Urothelium cell line (cell line): ENCODE data around the gene TXNDC2.

Experiments used
- DNase-seq: peaks from one replicate; pipeline ENCODE4 v3.0.0; 2011; ENCODE audit warnings: low spot score, mixed read lengths
- FAIRE-seq: peaks from 2 replicates; lab custom pipeline; 2011; peaks lifted over from hg19 to GRCh38; lab: Jason Lieb, UNC

The TXNDC2 gene

DNA sequence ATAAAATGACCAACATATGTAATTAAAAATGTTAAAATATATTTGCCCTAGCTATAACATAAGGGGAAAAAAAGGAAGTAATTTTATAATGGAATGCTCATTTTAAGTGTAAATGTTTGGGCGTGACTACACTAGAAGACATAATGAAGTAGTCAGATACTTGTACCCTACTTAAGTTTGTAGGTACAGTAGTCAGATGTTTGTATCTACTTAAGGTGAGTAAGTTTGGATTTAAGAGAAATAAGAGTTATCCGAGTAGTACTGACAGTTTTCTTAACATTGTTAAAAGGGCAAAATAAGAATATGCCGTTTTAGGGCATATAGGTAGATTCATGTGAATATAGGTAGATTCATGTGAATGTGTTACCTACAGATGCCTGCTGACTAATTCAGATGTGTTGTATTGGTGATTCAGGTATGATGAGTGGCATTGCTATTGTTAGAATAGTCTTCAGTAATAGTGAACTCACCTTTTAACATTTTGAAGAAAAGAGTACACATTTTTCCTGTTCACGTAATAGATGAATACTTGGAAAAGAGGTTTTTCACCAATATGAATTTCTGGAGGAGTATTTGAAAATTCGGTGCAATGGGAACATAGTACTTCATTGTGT lies 43.0 kb downstream of the TXNDC2 start:
- FAIRE-seq (peak; percentile 70), DNase-seq (no peak)

DNA sequence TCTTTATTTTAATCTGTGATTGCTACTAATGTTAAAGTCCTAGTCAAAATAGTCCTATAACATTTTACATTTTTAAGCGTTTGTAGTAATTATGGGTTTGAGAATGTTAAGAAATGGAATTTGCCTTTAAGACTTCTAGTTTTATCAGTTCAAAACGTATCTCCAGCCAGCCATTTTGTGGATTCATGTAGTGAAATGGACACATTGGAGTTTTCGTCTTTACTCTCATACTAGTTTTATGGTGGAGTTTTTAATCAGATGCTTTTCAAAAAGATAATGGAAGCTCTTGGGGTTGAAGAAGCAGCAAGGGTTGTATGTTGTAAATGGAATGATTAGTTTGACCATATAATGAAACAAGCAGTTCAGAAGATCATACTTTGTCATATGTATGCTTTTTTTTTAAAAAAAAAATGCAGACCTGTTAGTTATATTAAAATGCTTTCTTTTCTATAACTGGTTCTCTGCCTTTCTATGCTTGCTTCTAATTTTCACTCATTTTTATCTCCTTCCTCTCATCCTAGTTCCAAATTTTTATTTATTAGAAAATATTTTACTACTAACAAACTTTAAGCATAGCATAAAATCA lies 44.6 kb downstream of the TXNDC2 start:
- FAIRE-seq, result no peak
- DNase-seq, result no peak

DNA sequence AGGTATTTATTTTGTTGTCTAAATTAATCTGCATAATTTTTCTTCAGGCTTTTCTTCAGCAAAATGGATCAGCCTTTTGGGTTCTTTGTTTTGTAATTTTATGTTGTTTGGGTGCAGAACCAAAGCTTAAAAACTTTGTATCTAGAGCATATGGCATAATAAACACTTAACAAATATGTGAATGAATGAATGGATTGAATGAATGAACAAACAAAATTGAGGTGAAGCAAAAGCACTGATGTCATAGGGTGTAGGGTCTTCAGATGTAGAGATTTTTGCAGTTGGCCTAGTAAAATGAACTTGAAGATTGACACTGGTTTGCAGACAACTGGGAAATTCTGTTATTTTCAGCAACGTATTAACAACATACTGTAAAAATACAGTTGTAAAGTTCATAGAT lies 45.4 kb downstream of the TXNDC2 start:
- no peak for FAIRE-seq

DNA sequence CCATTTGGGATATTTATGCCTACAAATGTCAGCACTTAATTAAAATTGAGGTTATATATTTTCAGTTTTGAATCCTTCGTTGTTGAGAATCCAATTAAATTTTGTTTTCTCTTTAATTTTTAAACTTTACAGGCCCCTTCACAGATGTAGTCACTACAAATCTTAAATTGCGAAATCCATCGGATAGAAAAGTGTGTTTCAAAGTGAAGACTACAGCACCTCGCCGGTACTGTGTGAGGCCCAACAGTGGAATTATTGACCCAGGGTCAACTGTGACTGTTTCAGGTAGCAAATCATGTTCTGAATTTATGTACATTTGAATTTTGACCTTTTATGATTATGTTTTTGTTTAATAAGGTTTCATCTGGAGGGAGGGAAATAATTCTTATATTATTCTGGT lies 45.9 kb downstream of the TXNDC2 start:
- DNase-seq (no peak), FAIRE-seq (no peak)

More for the DNA sequence above, 45.4 kb downstream of the TXNDC2 start:
- DNase-seq, result no peak

DNA sequence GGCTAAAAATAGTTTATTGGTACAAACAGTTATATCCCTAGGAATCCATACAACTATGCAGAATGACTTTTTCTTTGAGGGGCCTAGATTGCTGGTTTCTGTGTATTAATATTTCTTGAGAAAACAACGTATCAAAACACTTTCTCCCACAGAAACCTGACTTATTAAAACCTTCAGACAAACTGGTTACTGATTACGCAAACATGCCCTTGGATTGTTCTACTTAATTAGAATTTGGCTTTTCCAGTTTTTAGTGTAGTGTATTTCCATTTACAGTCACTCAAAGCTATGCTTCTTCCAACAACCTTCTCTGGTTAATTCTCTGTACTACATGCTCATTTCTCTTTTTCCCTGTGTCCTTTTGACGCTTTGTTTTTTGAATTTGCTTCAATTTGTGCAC lies 48.1 kb downstream of the TXNDC2 start:
- no peak for FAIRE-seq
- no peak for DNase-seq

DNA sequence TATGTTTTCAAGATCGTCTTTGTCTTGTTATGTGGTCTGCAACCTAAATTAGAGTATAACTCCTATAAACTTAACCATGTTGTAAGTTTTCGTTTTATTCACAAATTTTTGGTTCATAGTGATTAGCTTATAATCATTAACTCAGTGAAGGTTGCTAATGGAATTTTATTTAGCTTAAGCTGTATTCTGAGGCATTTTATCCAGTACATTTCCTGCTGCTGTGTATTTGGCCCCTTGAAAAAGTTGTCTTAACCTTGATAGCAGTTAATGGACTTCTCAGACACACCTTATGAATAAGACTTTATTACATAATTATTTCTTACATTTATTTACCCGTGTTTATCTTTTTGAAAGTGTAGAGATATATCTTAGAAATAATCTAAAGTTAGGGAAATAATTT lies 48.5 kb downstream of the TXNDC2 start:
- no peak for FAIRE-seq
- no peak for DNase-seq
